GM12878 (cell line): ENCODE measurements around the gene FAM187B. TPM values are rescaled to one million over a fixed set of nuclear protein-coding genes. Genes with fewer than 3 reads are reported as not detected.

Source experiments
- CBX3 ChIP-seq: fragments of 200-600 bp; sonication (generic); IDR thresholded peaks from 2 replicates; pipeline ENCODE4 v1.6.1; 2016; ENCODE audit warnings: low read depth, borderline replicate concordance
- ETV6 ChIP-seq, 2 experiments: fragments of 450-650 bp in 1 of 2; IDR thresholded peaks in 1 of 2; conservative IDR thresholded peaks in 1 of 2; 2 replicates each; pipeline ENCODE4 v1.6.1; 2014; ENCODE audit warnings: antibody characterized with exemption in 1 of 2, borderline replicate concordance in 1 of 2, low read depth in 1 of 2, mild to moderate bottlenecking in 1 of 2, moderate library complexity in 1 of 2
- GABPA ChIP-seq: IDR thresholded peaks from 2 replicates; pipeline ENCODE4 v1.6.1; 2014; ENCODE audit warnings: antibody characterized with exemption, low read depth, mild to moderate bottlenecking, inconsistent platforms
- LARP7 ChIP-seq: fragments of 450-650 bp; IDR thresholded peaks from 2 replicates; pipeline ENCODE4 v1.6.1; 2017; ENCODE audit warnings: mild to moderate bottlenecking
- MXI1 ChIP-seq: fragments of 150-350 bp; IDR thresholded peaks from 2 replicates; pipeline ENCODE4 v1.6.1; 2011; ENCODE audit warnings: low read depth, mild to moderate bottlenecking, inconsistent platforms, low read length, improper control_type of control experiment
- NR2C2 ChIP-seq: IDR thresholded peaks from 2 replicates; pipeline ENCODE4 v1.6.1; 2011; ENCODE audit warnings: borderline replicate concordance, low read depth; ENCODE audit not compliant: control insufficient read depth, insufficient read length
- NR2F1 ChIP-seq: fragments of 450-650 bp; conservative IDR thresholded peaks from 2 replicates; pipeline ENCODE4 v1.6.1; 2017; ENCODE audit warnings: mild to moderate bottlenecking
- RFX5 ChIP-seq: IDR thresholded peaks from 2 replicates; pipeline ENCODE4 v1.6.1; 2011; ENCODE audit warnings: low read depth, low read length, improper control_type of control experiment
- SMC3 ChIP-seq: IDR thresholded peaks from 2 replicates; pipeline ENCODE4 v1.6.1; 2011; ENCODE audit warnings: low read length, improper control_type of control experiment, borderline replicate concordance
- SPI1 ChIP-seq: IDR thresholded peaks from 2 replicates; pipeline ENCODE4 v1.6.1; 2011; ENCODE audit warnings: low read depth, mild to moderate bottlenecking, low read length, moderate library complexity, borderline replicate concordance; ENCODE audit not compliant: insufficient read depth
- ZNF217 ChIP-seq: fragments of 450-650 bp; IDR thresholded peaks from 2 replicates; pipeline ENCODE4 v1.6.1; 2017; ENCODE audit warnings: antibody characterized with exemption, mild to moderate bottlenecking
- polyA plus RNA-seq, 11 experiments: library from polyadenylated mRNA; depleted of rRNA in 4 of 11; unstranded in 6 of 11; stranded (reverse) in 5 of 11; fragments of >200 nt; fragmentation: Nextera tagmentation in 4 of 11; fragmentation: Illumina TruSeq in 1 of 11; extraction: Ambion mirVana in 4 of 11; extraction: Trizol in 1 of 11; gene quantifications; 1 replicate in 1 of 11; 2 replicates in 10 of 11; pipeline versions ENCODE4 v1.2.1 to v1.2.3, GENCODE V29; 2011 to 2016; ENCODE audit warnings: inconsistent platforms in 2 of 11, missing spikeins in 2 of 11, low read depth in 1 of 11
- total RNA-seq, 4 experiments: library from RNA; depleted of rRNA in 3 of 4; stranded (reverse); fragments of >200 nt in 3 of 4; fragmentation: Illumina TruSeq in 1 of 4; extraction: Trizol in 1 of 4; gene quantifications; 2 replicates each; pipeline versions ENCODE4 v1.2.1 to v1.2.3, GENCODE V29; 2013 to 2021
- TF ChIP-seq, protein P1 (sequence below): IDR thresholded peaks from 2 replicates; pipeline ENCODE4 v1.6.1; 2012; ENCODE audit warnings: mild to moderate bottlenecking, low read depth, low read length
- TF ChIP-seq, protein P2 (sequence below): fragments of 450-650 bp; formaldehyde crosslinking; IDR thresholded peaks from 2 replicates; pipeline ENCODE4 v1.4.0; 2020; ENCODE audit warnings: mild to moderate bottlenecking, moderate library complexity
- TF ChIP-seq, protein P3 (sequence below): fragments of 450-650 bp; formaldehyde crosslinking; IDR thresholded peaks from 2 replicates; pipeline ENCODE4 v1.4.0; 2022; ENCODE audit warnings: mild to moderate bottlenecking, moderate library complexity

Gene FAM187B
- total and polyA plus RNA-seq, 10 of the 15 experiments (the other 5 are each of a cell fraction or from before 2014, with no cell fraction given): 0.05 TPM; not detected in 9

DNA sequence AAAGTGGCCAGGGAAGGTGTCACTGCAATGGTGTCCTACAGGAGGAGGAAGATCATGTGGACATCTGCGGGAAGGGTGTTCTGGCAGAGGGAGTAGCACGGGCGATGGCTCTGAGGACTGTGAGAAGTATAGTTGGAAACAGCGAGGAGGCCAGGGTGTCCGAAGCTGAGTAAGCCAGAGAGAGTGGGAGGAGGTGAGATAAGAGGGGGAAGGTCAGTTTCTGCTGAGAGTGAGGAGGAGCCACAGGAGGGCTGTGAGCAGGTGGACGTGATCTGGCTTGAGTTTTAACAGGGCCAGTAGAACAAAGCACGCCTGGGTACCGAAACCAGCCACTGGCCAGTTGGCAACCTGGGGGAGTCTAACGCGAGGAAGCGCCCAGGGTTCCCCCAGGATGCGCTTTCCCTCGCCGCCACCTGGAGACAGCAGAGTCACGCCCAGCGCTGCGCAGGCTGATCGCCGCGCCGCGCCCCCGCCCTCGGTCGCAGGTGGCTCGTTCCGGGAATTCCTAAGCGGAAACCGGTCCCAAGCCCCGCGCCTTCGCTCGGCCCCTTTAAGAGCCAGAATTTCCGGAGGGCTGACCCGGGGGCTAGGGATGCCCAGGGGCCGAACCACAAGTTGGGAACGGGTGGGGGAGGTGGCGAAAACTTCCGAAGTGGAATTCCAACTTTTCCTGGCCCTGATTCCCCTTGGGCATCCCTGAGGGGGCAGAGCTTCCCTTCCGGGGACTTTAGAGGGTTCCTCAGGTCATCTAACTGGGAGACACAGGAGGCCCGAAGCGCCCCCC is 19.2 kb upstream of the FAM187B start (continued):
- TF ChIP-seq, protein P1, sequence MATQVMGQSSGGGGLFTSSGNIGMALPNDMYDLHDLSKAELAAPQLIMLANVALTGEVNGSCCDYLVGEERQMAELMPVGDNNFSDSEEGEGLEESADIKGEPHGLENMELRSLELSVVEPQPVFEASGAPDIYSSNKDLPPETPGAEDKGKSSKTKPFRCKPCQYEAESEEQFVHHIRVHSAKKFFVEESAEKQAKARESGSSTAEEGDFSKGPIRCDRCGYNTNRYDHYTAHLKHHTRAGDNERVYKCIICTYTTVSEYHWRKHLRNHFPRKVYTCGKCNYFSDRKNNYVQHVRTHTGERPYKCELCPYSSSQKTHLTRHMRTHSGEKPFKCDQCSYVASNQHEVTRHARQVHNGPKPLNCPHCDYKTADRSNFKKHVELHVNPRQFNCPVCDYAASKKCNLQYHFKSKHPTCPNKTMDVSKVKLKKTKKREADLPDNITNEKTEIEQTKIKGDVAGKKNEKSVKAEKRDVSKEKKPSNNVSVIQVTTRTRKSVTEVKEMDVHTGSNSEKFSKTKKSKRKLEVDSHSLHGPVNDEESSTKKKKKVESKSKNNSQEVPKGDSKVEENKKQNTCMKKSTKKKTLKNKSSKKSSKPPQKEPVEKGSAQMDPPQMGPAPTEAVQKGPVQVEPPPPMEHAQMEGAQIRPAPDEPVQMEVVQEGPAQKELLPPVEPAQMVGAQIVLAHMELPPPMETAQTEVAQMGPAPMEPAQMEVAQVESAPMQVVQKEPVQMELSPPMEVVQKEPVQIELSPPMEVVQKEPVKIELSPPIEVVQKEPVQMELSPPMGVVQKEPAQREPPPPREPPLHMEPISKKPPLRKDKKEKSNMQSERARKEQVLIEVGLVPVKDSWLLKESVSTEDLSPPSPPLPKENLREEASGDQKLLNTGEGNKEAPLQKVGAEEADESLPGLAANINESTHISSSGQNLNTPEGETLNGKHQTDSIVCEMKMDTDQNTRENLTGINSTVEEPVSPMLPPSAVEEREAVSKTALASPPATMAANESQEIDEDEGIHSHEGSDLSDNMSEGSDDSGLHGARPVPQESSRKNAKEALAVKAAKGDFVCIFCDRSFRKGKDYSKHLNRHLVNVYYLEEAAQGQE: no peak
- TF ChIP-seq, protein P2, sequence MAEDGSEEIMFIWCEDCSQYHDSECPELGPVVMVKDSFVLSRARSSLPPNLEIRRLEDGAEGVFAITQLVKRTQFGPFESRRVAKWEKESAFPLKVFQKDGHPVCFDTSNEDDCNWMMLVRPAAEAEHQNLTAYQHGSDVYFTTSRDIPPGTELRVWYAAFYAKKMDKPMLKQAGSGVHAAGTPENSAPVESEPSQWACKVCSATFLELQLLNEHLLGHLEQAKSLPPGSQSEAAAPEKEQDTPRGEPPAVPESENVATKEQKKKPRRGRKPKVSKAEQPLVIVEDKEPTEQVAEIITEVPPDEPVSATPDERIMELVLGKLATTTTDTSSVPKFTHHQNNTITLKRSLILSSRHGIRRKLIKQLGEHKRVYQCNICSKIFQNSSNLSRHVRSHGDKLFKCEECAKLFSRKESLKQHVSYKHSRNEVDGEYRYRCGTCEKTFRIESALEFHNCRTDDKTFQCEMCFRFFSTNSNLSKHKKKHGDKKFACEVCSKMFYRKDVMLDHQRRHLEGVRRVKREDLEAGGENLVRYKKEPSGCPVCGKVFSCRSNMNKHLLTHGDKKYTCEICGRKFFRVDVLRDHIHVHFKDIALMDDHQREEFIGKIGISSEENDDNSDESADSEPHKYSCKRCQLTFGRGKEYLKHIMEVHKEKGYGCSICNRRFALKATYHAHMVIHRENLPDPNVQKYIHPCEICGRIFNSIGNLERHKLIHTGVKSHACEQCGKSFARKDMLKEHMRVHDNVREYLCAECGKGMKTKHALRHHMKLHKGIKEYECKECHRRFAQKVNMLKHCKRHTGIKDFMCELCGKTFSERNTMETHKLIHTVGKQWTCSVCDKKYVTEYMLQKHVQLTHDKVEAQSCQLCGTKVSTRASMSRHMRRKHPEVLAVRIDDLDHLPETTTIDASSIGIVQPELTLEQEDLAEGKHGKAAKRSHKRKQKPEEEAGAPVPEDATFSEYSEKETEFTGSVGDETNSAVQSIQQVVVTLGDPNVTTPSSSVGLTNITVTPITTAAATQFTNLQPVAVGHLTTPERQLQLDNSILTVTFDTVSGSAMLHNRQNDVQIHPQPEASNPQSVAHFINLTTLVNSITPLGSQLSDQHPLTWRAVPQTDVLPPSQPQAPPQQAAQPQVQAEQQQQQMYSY (CRISPR knock-in tag): no peak
- TF ChIP-seq CBX3 (no peak), GABPA (no peak), ZNF217 (no peak), SPI1 (no peak), MXI1 (no peak), RFX5 (peak; percentile 73; the same call in 1 of the 2 replicates), NR2C2 (no peak), NR2F1 (peak; percentile 69; the same call in 1 of the 2 replicates), SMC3 (peak; percentile 39; the same call in 1 of the 2 replicates), LARP7 (no peak; the same call in 1 of the 2 replicates), ETV6 (conservative IDR thresholded peaks at IDR 0.05 in 1 of 2, IDR thresholded peaks at IDR 0.05 in 1 of 2; ENCODE audit: borderline replicate concordance in 1 of 2, low read depth in 1 of 2) (no peak)
- TF ChIP-seq, protein P3, sequence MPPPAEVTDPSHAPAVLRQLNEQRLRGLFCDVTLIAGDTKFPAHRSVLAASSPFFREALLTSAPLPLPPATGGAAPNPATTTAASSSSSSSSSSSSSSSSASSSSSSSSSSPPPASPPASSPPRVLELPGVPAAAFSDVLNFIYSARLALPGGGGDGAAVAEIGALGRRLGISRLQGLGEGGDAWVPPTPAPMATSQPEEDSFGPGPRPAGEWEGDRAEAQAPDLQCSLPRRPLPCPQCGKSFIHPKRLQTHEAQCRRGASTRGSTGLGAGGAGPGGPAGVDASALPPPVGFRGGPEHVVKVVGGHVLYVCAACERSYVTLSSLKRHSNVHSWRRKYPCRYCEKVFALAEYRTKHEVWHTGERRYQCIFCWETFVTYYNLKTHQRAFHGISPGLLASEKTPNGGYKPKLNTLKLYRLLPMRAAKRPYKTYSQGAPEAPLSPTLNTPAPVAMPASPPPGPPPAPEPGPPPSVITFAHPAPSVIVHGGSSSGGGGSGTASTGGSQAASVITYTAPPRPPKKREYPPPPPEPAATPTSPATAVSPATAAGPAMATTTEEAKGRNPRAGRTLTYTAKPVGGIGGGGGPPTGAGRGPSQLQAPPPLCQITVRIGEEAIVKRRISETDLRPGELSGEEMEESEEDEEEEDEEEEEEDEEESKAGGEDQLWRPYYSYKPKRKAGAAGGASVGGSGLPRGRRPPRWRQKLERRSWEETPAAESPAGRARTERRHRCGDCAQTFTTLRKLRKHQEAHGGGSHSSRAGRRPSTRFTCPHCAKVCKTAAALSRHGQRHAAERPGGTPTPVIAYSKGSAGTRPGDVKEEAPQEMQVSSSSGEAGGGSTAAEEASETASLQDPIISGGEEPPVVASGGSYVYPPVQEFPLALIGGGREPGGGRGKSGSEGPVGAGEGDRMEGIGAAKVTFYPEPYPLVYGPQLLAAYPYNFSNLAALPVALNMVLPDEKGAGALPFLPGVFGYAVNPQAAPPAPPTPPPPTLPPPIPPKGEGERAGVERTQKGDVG (CRISPR knock-in tag): no peak
